BJ (cell line): Measurements from ENCODE around the gene MARK3. TPM values are rescaled to one million over a fixed set of nuclear protein-coding genes. Genes with fewer than 3 reads are reported as not detected.

Source experiments
- CTCF ChIA-PET: fragments of 350-600 bp; formaldehyde crosslinking; extraction: SDS; loops from one replicate; lab custom pipeline; 2021; ENCODE audit warnings: antibody characterized with exemption, inconsistent platforms; lab: Yijun Ruan, JAX
- POLR2A ChIA-PET: fragments of 300-600 bp; sonication (Branson Sonifier 250); formaldehyde crosslinking; extraction: SDS; loops from one replicate; lab custom pipeline; 2021; ENCODE audit warnings: antibody characterized with exemption; lab: Charles Lee
- DNase-seq: peaks from one replicate; pipeline ENCODE4 v3.0.0-alpha.2; 2011; ENCODE audit warnings: low read depth
- H3K27me3 ChIP-seq: 2 replicates; pipeline ENCODE4 v1.6.0; 2011; ENCODE audit warnings: low read length; ENCODE audit not compliant: control insufficient read depth, insufficient read depth
- H3K36me3 ChIP-seq: 2 replicates; pipeline ENCODE4 v1.5.1; 2011; ENCODE audit warnings: low read length; ENCODE audit not compliant: control insufficient read depth, insufficient read depth
- H3K4me3 ChIP-seq: 2 replicates; pipeline ENCODE4 v1.5.1; 2011; ENCODE audit warnings: low read depth, mild to moderate bottlenecking, control low read depth, low read length
- polyA plus RNA-seq: library from polyadenylated mRNA; depleted of rRNA; stranded (reverse); fragments of >200 nt; gene quantifications from 2 replicates; pipeline ENCODE4 v1.2.3, GENCODE V29; 2011
- TF ChIP-seq, protein P1 (sequence below): IDR thresholded peaks from 2 replicates; pipeline ENCODE4 v1.5.1; 2011; ENCODE audit warnings: low read depth, mild to moderate bottlenecking, control low read depth, inconsistent platforms, low read length, moderate library complexity; ENCODE audit not compliant: insufficient read depth

Gene MARK3
- polyA plus RNA-seq, 1 experiment, result 73.9 TPM

DNA sequence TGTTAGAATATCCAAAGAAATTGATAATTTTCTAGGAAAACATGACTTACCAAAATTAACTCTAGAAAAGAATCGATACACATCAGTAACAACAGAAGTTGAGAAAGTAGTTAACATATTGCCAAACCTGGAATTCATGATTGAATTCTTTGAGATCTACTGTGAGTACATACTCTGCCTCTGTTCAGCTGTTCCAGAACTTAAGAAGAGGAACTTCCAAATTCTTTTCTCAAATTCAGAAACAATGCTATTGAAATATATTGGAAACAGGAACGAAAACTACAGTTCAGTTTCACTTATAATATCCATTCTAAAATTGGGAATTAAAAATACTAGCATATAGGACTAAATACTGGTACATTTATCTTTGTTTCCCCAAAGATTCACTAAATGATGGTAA, 57.9 kb downstream of the MARK3 start:
- Histone ChIP-seq H3K4me3 (no peak overlapping the region), H3K27me3 (no peaks in the 10 kb centered on the region), H3K36me3 (no peaks in the 10 kb centered on the region; the same call in 1 of the 2 replicates)
- no peak for DNase-seq
- TF ChIP-seq, protein P1, sequence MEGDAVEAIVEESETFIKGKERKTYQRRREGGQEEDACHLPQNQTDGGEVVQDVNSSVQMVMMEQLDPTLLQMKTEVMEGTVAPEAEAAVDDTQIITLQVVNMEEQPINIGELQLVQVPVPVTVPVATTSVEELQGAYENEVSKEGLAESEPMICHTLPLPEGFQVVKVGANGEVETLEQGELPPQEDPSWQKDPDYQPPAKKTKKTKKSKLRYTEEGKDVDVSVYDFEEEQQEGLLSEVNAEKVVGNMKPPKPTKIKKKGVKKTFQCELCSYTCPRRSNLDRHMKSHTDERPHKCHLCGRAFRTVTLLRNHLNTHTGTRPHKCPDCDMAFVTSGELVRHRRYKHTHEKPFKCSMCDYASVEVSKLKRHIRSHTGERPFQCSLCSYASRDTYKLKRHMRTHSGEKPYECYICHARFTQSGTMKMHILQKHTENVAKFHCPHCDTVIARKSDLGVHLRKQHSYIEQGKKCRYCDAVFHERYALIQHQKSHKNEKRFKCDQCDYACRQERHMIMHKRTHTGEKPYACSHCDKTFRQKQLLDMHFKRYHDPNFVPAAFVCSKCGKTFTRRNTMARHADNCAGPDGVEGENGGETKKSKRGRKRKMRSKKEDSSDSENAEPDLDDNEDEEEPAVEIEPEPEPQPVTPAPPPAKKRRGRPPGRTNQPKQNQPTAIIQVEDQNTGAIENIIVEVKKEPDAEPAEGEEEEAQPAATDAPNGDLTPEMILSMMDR, result no peak
- ChIA-PET CTCF (interaction anchor here (2.4 kb wide), 1 partner anchor 15 kb away, joined by 5 read pairs; no protein-coding TSS in a partner anchor), POLR2A (no interaction called here)

DNA sequence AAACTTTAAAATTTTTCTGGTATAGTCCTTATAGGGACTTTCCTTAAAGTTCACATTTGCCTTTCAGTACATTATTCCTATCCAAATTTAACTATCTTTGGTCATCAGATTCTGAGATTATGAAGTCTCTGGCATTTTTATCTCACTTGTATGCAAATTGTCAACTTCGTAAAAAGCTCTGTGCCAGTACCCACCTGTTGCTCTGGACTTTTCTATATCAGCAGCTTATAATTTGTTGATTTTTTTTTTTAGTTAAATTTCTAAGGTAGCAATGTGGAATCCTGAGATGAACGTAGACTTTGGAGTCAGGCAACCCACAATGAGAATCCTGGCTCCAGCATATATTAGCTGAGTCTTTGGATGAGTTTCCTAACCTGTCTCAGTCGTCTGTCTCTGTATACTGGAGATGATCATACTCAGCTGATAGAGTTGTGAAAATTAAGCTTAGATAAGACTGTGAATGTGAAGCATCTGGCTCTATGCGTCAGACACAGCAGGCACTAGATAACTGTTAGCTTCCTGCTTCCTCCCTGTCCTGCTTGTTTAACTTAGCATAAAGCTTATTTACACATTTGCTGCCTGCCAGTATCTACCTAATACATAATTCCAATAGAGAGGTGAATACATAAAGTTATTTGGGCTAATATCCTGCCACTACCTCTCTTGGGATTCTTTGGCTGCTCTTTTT, 59.8 kb downstream of the MARK3 start:
- Histone ChIP-seq H3K4me3 (no peak overlapping the region), H3K27me3 (no peaks in the 10 kb centered on the region), H3K36me3 (no peaks in the 10 kb centered on the region; the same call in 1 of the 2 replicates)
- TF ChIP-seq, protein P1, result no peak
- ChIA-PET POLR2A (no interaction called here), CTCF (interaction anchor here (0.6 kb wide), 1 partner anchor 1886 kb away, joined by 3 read pairs; no protein-coding TSS in a partner anchor)
- no peak for DNase-seq

DNA sequence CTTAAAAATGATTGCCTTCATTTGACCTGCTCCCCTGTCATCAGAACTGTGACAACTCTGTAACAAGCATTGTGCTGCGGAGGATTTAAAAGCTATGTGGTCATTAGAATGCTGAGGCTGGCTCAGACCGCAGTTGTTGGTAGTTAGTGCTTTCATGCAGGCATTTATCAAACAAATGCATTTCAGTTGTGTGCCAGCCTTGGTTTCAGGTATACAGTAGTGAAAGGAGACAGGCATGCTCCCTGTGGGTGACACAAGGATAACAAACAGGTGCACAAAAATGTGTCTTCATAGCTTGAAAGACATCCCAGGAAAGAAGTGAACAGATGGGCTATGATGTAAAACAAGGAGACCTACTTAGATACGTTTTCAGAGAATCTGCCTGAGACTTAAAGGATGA, 60.6 kb downstream of the MARK3 start:
- ChIA-PET CTCF (no interaction called here), POLR2A (no interaction called here)
- no peak for DNase-seq
- Histone ChIP-seq H3K4me3 (no peak overlapping the region), H3K36me3 (no peaks in the 10 kb centered on the region; the same call in 1 of the 2 replicates), H3K27me3 (no peaks in the 10 kb centered on the region)
- TF ChIP-seq, protein P1, result no peak

DNA sequence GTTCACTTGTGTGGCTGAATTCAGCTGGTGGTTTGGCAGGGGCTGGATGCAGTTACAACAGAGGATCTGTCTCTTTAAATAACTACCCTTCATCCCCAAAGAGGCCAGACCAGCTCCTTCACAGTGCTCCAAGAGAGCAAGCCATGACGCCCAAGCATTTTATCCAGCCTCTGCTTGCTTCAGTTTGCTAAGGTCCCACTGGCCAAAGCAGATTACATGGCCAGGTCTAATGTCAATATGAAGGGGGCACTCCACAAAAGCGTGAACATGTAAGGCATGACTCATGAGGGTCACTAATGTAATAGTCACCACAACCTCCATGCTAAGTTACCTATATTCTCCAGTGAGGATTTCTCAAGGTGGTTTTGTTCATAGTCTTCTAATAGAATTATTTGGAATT, 62.9 kb downstream of the MARK3 start:
- TF ChIP-seq, protein P1, result no peak
- POLR2A ChIA-PET, result no interaction called here
- Histone ChIP-seq H3K27me3 (no peaks in the 10 kb centered on the region), H3K4me3 (no peak overlapping the region), H3K36me3 (peaks cover 2% of the 10 kb centered on the region)
- CTCF ChIA-PET, result no interaction called here
- no peak for DNase-seq

DNA sequence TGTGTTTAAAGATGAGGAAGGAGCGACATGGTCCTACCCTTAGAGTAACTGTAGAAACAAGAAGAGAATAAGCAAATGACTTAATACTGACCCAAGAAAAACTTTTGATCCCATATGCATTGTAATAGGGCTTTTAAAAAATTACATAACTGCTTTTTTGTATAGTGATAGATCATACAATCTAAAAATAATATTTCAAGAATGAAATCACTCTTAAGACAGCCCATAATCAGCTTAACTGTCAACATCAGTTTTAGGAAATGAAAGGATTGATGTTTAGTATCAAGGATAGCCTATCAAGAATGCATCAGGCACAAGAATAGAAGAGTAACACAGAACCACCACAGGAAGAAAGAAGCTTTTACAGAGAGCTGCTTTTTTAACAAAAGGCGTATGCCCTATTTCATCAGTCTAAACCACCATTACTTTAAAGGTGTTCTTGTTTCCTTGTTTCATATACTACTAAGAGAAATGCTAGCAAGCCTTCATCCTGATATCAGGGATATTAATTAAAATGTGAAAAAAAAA, 64.5 kb downstream of the MARK3 start:
- CTCF ChIA-PET, result interaction anchor here (0.8 to 3.6 kb wide), 3 partner anchors 15 to 116 kb away, joined by 3 to 13 read pairs (median 4); partner anchors contain the start of gene EIF5
- no peak for DNase-seq
- H3K36me3 ChIP-seq, result peaks cover 6% of the 10 kb centered on the region
- no peak overlapping the region for H3K4me3 ChIP-seq
- H3K27me3 ChIP-seq, result no peaks in the 10 kb centered on the region
- POLR2A ChIA-PET, result no interaction called here
- TF ChIP-seq, protein P1, result no peak
